PC-3 (cell line): ENCODE data around the gene TEAD3. TPM values are rescaled to one million over a fixed set of nuclear protein-coding genes. Genes with fewer than 3 reads are reported as not detected.

Experiments used
- ATAC-seq: fragments of 200-7000 bp; cut with Tn5 transposase; 2 replicates; pipeline ENCODE4 v1.9.1; 2020; ENCODE audit warnings: mild to moderate bottlenecking, moderate library complexity
- BruUV-seq: library from RNA; stranded (reverse); fragments of 400-500 nt; replicated peaks from 2 replicates; lab custom pipeline; 2021; lab: Mats Ljungman, UMichigan
- CTCF ChIA-PET: fragments of 300-600 bp; sonication (Branson Sonifier 250); formaldehyde crosslinking; loops from one replicate; lab custom pipeline; 2022; ENCODE audit warnings: antibody characterized with exemption; lab: Charles Lee
- POLR2A ChIA-PET: fragments of 300-600 bp; sonication (Branson Sonifier 250); formaldehyde crosslinking; loops from one replicate; lab custom pipeline; 2022; ENCODE audit warnings: antibody characterized with exemption; ENCODE audit not compliant: unreplicated experiment; lab: Charles Lee
- DNase-seq: peaks from one replicate; pipeline ENCODE4 v3.0.0-alpha.2; 2015
- H2AFZ ChIP-seq: fragments of 300-600 bp; sonication (generic); 2 replicates; pipeline ENCODE4 v1.6.0; 2016; ENCODE audit warnings: antibody characterized with exemption, low read length
- H3F3A ChIP-seq: fragments of 300-600 bp; sonication (generic); one replicate; pipeline ENCODE4 v1.6.0; 2017; ENCODE audit warnings: antibody characterized with exemption, low read length, control low read depth, mild to moderate bottlenecking; ENCODE audit not compliant: unreplicated experiment
- H3K27ac ChIP-seq: fragments of 300-600 bp; sonication (generic); 2 replicates; pipeline ENCODE4 v1.5.1; 2016; ENCODE audit warnings: mild to moderate bottlenecking, low read length
- H3K27me3 ChIP-seq: fragments of 300-600 bp; sonication (generic); 2 replicates; pipeline ENCODE4 v1.6.1; 2016; ENCODE audit warnings: low read length, mixed read lengths
- H3K36me3 ChIP-seq: fragments of 300-600 bp; sonication (generic); 2 replicates; pipeline ENCODE4 v1.6.1; 2016; ENCODE audit warnings: low read depth, mixed run types, low read length, mixed read lengths
- H3K4me1 ChIP-seq: fragments of 300-600 bp; sonication (generic); 2 replicates; pipeline ENCODE4 v1.5.1; 2016; ENCODE audit warnings: low read length; ENCODE audit not compliant: insufficient read depth
- H3K4me2 ChIP-seq: fragments of 300-600 bp; sonication (generic); 2 replicates; pipeline ENCODE4 v1.6.0; 2016; ENCODE audit warnings: low read length
- H3K4me3 ChIP-seq: fragments of 300-600 bp; sonication (generic); 2 replicates; pipeline ENCODE4 v1.5.1; 2016; ENCODE audit warnings: mild to moderate bottlenecking, low read length, mixed read lengths
- H3K79me2 ChIP-seq: fragments of 300-600 bp; sonication (generic); 2 replicates; pipeline ENCODE4 v1.6.1; 2017; ENCODE audit warnings: low read length, mixed read lengths
- H3K9ac ChIP-seq: fragments of 300-600 bp; sonication (generic); 2 replicates; pipeline ENCODE4 v1.6.0; 2016; ENCODE audit warnings: mild to moderate bottlenecking, low read length
- H3K9me2 ChIP-seq: fragments of 300-600 bp; sonication (generic); replicated peaks from 2 replicates; pipeline ENCODE4 v1.6.1; 2016; ENCODE audit warnings: mixed run types, low read length, mixed read lengths
- H3K9me3 ChIP-seq: fragments of 300-600 bp; sonication (generic); 2 replicates; pipeline ENCODE4 v1.6.1; 2016; ENCODE audit warnings: low read length, mixed read lengths
- H4K20me1 ChIP-seq: fragments of 300-600 bp; sonication (generic); 2 replicates; pipeline ENCODE4 v1.6.1; 2016; ENCODE audit warnings: low read length, mixed read lengths
- CTCF ChIP-seq: fragments of 300-600 bp; sonication (generic); conservative IDR thresholded peaks from 2 replicates; pipeline ENCODE4 v1.5.1; 2017; ENCODE audit warnings: antibody characterized with exemption, low read depth, mild to moderate bottlenecking, low read length
- EZH2 ChIP-seq: fragments of 300-600 bp; sonication (generic); IDR thresholded peaks from one replicate; pipeline ENCODE4 v1.6.1; 2017; ENCODE audit warnings: antibody characterized with exemption, mild to moderate bottlenecking, low read length; ENCODE audit not compliant: unreplicated experiment
- EZH2phosphoT487 ChIP-seq: fragments of 300-600 bp; sonication (generic); IDR thresholded peaks from 2 replicates; pipeline ENCODE4 v1.6.1; 2018; ENCODE audit warnings: mild to moderate bottlenecking, antibody characterized with exemption, low read length, borderline replicate concordance
- intact Hi-C: fragments of 100-400 bp; cut with micrococcal nuclease; formaldehyde crosslinking; loops from 2 replicates; pipeline ENCODE4 v1.9.0; 2023
- total RNA-seq: library from RNA; depleted of rRNA; stranded (reverse); fragments of >200 nt; gene quantifications from 2 replicates; pipeline ENCODE4 v1.2.3, GENCODE V29; 2014

The TEAD3 gene
- total RNA-seq, 1 experiment from 2014 or later: 9.2 TPM

GRCh38 chr6:35512006-35512405, 15.1 kb upstream of the TEAD3 start:
- H3K9me2 ChIP-seq: no peaks in the 10 kb centered on the region

GRCh38 chr6:35511562-35511941, 14.7 kb upstream of the TEAD3 start:
- BruUV-seq: no TSS peak
- Histone ChIP-seq H3K9me2 (no peaks in the 10 kb centered on the region), H3K4me1 (no peaks in the 10 kb centered on the region), H3F3A (no peaks in the 10 kb centered on the region), H3K4me3 (no peak overlapping the region), H2AFZ (no peak overlapping the region), H3K27ac (no peak overlapping the region), H3K27me3 (no peaks in the 10 kb centered on the region), H3K36me3 (no peaks in the 10 kb centered on the region), H4K20me1 (no peaks in the 10 kb centered on the region), H3K4me2 (no peak overlapping the region), H3K9me3 (no peaks in the 10 kb centered on the region), H3K79me2 (no peaks in the 10 kb centered on the region), H3K9ac (no peak overlapping the region)
- no peak for ATAC-seq
- ChIA-PET CTCF (no interaction called here), POLR2A (no interaction called here)
- DNase-seq: no peak
- TF ChIP-seq EZH2: no peak
- no peak for TF ChIP-seq CTCF
- no peak for TF ChIP-seq EZH2phosphoT487
- intact Hi-C loops: no loop called here

More at GRCh38 chr6:35512006-35512405, 15.1 kb upstream of the TEAD3 start:
- Histone ChIP-seq H3K27ac (no peak overlapping the region), H3K4me2 (no peak overlapping the region), H3K9me3 (no peaks in the 10 kb centered on the region), H3K27me3 (no peaks in the 10 kb centered on the region), H4K20me1 (no peaks in the 10 kb centered on the region), H2AFZ (no peak overlapping the region), H3K36me3 (no peaks in the 10 kb centered on the region), H3F3A (no peaks in the 10 kb centered on the region), H3K4me1 (no peaks in the 10 kb centered on the region), H3K9ac (no peak overlapping the region), H3K4me3 (no peak overlapping the region), H3K79me2 (no peaks in the 10 kb centered on the region)
- ATAC-seq: no peak
- no peak for DNase-seq
- ChIA-PET CTCF (no interaction called here), POLR2A (no interaction called here)
- BruUV-seq: no TSS peak
- TF ChIP-seq EZH2 (no peak), EZH2phosphoT487 (no peak), CTCF (no peak)
- intact Hi-C loops: no loop called here

- Histone ChIP-seq H3K9me3 (no peaks in the 10 kb centered on the region), H3K4me1 (no peaks in the 10 kb centered on the region), H3K4me3 (no peak overlapping the region), H3K36me3 (no peaks in the 10 kb centered on the region), H3K4me2 (no peak overlapping the region), H3F3A (no peaks in the 10 kb centered on the region), H4K20me1 (no peaks in the 10 kb centered on the region), H3K27ac (no peak overlapping the region), H2AFZ (no peak overlapping the region), H3K79me2 (no peaks in the 10 kb centered on the region), H3K9me2 (no peaks in the 10 kb centered on the region), H3K9ac (no peak overlapping the region), H3K27me3 (no peaks in the 10 kb centered on the region)
- TF ChIP-seq CTCF: no peak
- no peak for TF ChIP-seq EZH2
- no TSS peak for BruUV-seq
- ATAC-seq (no peak), DNase-seq (no peak)
- ChIA-PET CTCF (no interaction called here), POLR2A (no interaction called here)
- intact Hi-C loops: no loop called here
Observed at GRCh38 chr6:35510916-35511561, 14.2 kb upstream of the TEAD3 start.
